ENCODE data around the gene ANTXRL.

GRCh38 chr10:46327685-46328084 is 40.9 kb downstream of the ANTXRL start:
- TF ChIP-seq CTCF (IDR thresholded peaks at IDR 0.05) (no peak), POLR2A (IDR thresholded peaks at IDR 0.05) (no peak)

Measured in esophagus squamous epithelium (tissue), 4 donors.